Vagina (tissue), 2 donors: ENCODE measurements around the gene RPTOR.

Source experiments
- CTCF ChIP-seq, 3 experiments: fragments of 450-650 bp in 2 of 3; fragments of 200-600 bp in 1 of 3; sonication (generic) in 1 of 3; IDR thresholded peaks; one replicate each; pipeline ENCODE4 v1.5.1; 2017 to 2019; ENCODE audit warnings: antibody characterized with exemption in 3 of 3, mild to moderate bottlenecking in 2 of 3, moderate library complexity in 2 of 3
- POLR2A ChIP-seq, 2 donors: fragments of 450-650 bp; IDR thresholded peaks; one replicate each; pipeline ENCODE4 v1.6.1; 2017; ENCODE audit warnings: antibody characterized with exemption in 2 of 2, mild to moderate bottlenecking in 2 of 2, moderate library complexity in 2 of 2
- POLR2AphosphoS5 ChIP-seq, 2 donors: sonication (generic); formaldehyde crosslinking; IDR thresholded peaks; one replicate each; pipeline ENCODE4 v1.9.0; 2017; ENCODE audit warnings: antibody characterized with exemption in 2 of 2, mild to moderate bottlenecking in 2 of 2, low read depth in 1 of 2; ENCODE audit not compliant: insufficient read depth in 1 of 2

- TF ChIP-seq POLR2A (IDR thresholded peaks at IDR 0.05), result no peak
- TF ChIP-seq CTCF (IDR thresholded peaks at IDR 0.05), result no peak
- no peak for TF ChIP-seq POLR2AphosphoS5 (IDR thresholded peaks at IDR 0.05; ENCODE audit: insufficient read depth in 1 of 2, low read depth in 1 of 2)
These were observed 228.2 kb downstream of the RPTOR start for GRCh38 chr17:80772906-80773242.
